Muscle layer of duodenum (tissue), 2 donors: ENCODE measurements around the gene NTRK1.

ENCODE experiments used
- H3K27ac ChIP-seq: one replicate; pipeline ENCODE4 v1.7.0; 2013; ENCODE audit warnings: mild to moderate bottlenecking, low read length
- H3K27me3 ChIP-seq: one replicate; pipeline ENCODE4 v1.7.0; 2013; ENCODE audit warnings: low read depth, mild to moderate bottlenecking, control low read depth, low read length
- H3K36me3 ChIP-seq, 2 donors: one replicate each; pipeline ENCODE4 v1.7.0; 2013; ENCODE audit warnings: low read length in 2 of 2, control low read depth in 1 of 2, mild to moderate bottlenecking in 1 of 2; ENCODE audit not compliant: insufficient read depth in 2 of 2, control insufficient read depth in 1 of 2
- H3K4me1 ChIP-seq, 2 donors: one replicate each; pipeline ENCODE4 v1.7.0; 2013; ENCODE audit warnings: low read length in 2 of 2, mild to moderate bottlenecking in 2 of 2, control low read depth in 1 of 2, moderate library complexity in 1 of 2; ENCODE audit not compliant: insufficient read depth in 2 of 2, control insufficient read depth in 1 of 2
- H3K4me3 ChIP-seq, 2 donors: one replicate each; pipeline ENCODE4 v1.7.0; 2013; ENCODE audit warnings: low read length in 2 of 2, low read depth in 1 of 2, mild to moderate bottlenecking in 1 of 2
- H3K9me3 ChIP-seq, 2 donors: one replicate each; pipeline ENCODE4 v1.7.0; 2013; ENCODE audit warnings: low read length in 2 of 2, control low read depth in 1 of 2, mild to moderate bottlenecking in 1 of 2; ENCODE audit not compliant: control insufficient read depth in 1 of 2
- donor health status: healthy.

Gene NTRK1

DNA sequence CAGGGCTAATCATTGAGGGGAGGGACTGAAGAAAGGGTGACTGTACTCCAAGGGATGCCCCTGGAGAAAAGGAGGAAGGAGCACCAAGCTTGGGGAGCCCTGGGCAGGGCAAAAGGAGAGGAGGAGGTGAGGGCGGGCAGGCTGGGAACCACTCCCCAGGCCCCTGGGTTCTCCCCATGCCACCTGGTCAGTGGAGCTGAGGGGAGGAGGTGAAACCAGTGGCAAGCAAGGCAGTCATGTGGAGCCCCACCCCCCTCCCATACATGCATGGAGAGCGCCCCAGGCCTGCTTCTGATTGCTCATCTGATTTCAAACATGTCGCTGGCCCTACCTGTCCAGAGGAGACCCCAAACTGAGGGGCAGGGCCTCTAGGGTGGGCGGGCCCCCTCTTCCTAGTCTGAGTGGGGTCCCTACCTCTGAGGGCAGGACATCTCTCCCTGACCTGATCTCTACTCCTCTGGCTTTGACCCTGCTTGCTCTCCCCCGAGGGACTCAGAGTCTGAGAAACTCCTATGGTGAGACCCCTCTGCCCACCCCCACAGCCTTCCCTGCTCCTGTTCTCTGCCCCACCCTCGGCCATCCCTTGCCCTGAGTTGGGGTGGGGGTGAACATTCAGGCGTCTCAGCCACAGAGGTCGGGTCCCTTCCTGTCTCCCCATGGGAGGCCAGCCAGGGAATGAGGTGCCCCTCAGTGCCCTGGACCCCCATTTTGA, 20.3 kb upstream of the NTRK1 start:
- Histone ChIP-seq H3K4me1 (peaks cover 0 to 7% of the 10 kb centered on the region in 2 donors), H3K27me3 (peaks cover 34% of the 10 kb centered on the region), H3K27ac (no peak overlapping the region), H3K4me3 (no peak overlapping the region), H3K36me3 (no peaks in the 10 kb centered on the region), H3K9me3 (no peaks in the 10 kb centered on the region)

DNA sequence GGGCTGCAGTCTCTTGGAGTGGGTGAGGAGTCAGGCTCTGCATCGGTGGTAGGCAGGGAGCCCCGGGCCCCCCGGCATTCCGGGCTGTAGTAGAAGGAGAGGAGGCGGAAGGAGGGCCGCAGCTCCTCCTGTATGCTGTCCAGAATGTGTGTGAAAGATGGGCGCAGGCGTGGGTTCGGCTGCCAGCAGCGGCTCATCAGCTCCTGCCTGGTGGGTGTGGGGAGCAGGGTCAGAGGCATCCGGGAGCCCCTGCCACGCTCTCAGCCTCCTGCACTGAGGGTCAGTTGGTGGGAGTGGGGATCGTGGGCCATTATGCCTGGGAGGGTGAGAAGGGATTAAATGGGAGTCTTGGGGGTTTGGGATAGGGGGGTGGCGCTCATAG, 19.8 kb upstream of the NTRK1 start:
- no peak overlapping the region for H3K4me3 ChIP-seq
- H3K36me3 ChIP-seq: no peaks in the 10 kb centered on the region
- H3K4me1 ChIP-seq: peaks cover 0 to 7% of the 10 kb centered on the region in 2 donors
- peaks cover 34% of the 10 kb centered on the region for H3K27me3 ChIP-seq
- no peaks in the 10 kb centered on the region for H3K9me3 ChIP-seq
- H3K27ac ChIP-seq: no peak overlapping the region

DNA sequence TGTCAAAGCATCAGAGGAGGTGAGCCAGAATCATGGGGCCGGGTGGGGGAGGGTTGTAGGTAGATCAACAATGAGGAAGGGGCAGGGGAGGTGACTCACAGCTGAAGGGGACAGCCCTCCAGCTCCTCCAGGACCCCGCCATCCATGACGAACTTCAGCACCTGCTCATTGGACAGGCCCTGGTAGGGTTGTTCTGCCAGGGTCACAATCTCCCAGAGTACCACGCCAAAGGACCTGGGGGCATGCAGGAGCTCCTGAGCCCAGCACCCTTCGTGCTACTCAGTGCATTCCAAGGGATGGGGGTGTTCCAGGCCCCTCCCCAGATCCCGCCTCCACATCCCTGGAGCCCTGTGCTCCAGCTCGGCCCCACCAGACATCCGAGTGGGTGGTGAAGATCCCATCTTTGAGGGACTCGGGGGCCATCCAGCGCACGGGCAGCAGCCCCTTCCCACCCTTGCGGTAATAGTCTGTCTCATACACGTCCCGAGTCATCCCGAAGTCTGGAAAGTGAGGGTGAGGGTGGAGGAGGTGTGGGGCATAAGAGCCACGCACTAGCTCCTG, 19.3 kb upstream of the NTRK1 start:
- no peak overlapping the region for H3K4me3 ChIP-seq
- no peaks in the 10 kb centered on the region for H3K36me3 ChIP-seq
- no peak overlapping the region for H3K27ac ChIP-seq
- H3K27me3 ChIP-seq: peaks cover 34% of the 10 kb centered on the region
- peaks cover 0 to 7% of the 10 kb centered on the region in 2 donors for H3K4me1 ChIP-seq
- H3K9me3 ChIP-seq: no peaks in the 10 kb centered on the region

GRCh38 chr1:156842618-156843300, 17.9 kb upstream of the NTRK1 start:
- no peak overlapping the region for H3K4me3 ChIP-seq
- H3K36me3 ChIP-seq: no peaks in the 10 kb centered on the region
- H3K27ac ChIP-seq: no peak overlapping the region
- H3K9me3 ChIP-seq: no peaks in the 10 kb centered on the region
- H3K27me3 ChIP-seq: peaks cover 41% of the 10 kb centered on the region
- H3K4me1 ChIP-seq: peaks cover 0 to 7% of the 10 kb centered on the region in 2 donors

DNA sequence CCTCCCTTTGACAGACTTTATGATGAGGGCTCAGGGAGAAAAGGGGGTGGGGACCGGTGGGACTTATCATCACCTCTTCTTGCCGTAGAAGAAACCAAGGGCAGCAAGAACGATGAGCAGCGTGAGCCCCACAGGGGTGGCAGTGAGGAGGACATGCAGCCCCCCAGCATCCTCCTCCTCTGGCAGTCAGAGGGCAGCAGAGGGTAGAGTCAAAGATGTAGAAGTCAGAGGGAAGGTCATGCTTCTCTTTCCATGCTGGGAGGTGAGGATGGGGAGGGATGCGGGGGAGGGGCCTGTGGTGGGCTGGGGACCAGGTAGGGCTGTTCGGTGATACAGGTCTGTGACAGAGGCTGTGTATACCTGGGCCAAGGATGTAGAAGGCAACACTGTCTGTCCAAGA, 16.6 kb upstream of the NTRK1 start:
- no peak overlapping the region for H3K4me3 ChIP-seq
- peaks cover 0 to 11% of the 10 kb centered on the region in 2 donors for H3K4me1 ChIP-seq
- H3K27ac ChIP-seq: no peak overlapping the region
- peaks cover 38% of the 10 kb centered on the region for H3K27me3 ChIP-seq
- no peaks in the 10 kb centered on the region for H3K36me3 ChIP-seq
- no peaks in the 10 kb centered on the region for H3K9me3 ChIP-seq

GRCh38 chr1:156844638-156845037, 16.0 kb upstream of the NTRK1 start:
- Histone ChIP-seq H3K9me3 (no peaks in the 10 kb centered on the region), H3K4me1 (peaks cover 0 to 11% of the 10 kb centered on the region in 2 donors), H3K27ac (no peak overlapping the region), H3K4me3 (no peak overlapping the region), H3K27me3 (peaks cover 38% of the 10 kb centered on the region), H3K36me3 (no peaks in the 10 kb centered on the region)

DNA sequence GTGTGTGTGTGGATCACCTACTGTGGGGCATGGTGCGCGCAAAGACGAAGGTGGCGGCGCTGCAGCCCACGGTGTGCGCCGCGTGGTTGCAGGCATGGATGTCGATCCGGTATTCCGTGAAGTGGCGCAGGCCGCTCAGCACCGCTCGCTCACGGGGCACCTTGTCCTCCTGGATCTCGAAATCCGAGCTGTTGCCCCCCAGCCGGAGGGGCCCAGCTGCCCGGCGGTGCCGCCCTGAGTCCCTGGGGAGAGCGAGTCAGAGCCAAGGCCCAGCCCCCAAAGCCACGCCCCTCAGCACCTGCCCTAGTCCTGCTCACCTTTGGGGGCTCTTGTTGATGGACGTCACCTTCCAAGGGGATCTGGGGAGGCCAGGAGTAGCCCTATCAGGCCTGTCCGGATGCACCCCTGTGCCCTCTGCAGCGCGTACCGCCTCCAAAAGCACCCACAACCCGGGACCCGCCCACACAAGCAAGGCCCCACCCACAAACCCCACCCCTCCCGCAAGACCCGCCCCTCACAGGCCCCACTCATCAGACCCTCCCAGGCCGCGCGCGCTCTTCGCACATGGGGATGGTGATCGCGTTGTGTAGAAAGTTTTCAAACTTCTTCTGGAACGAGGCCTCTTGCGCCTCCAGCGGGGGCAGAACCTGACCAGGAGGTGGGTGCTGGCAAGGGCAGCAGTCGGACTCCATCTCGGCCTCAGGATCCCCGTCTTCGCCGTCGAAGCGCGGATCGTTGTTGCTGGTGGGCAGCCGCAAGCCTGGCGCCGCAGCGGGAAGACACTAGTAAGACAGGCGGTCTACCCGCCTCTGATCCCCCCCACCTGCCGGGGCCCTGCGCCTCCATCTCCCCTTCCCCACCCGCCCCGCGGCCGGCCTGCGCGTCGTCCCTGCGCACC, 15.4 kb upstream of the NTRK1 start:
- Histone ChIP-seq H3K27ac (no peak overlapping the region), H3K27me3 (peaks cover 38% of the 10 kb centered on the region), H3K4me3 (no peak overlapping the region), H3K9me3 (no peaks in the 10 kb centered on the region), H3K36me3 (no peaks in the 10 kb centered on the region), H3K4me1 (peaks cover 0 to 11% of the 10 kb centered on the region in 2 donors)

- Histone ChIP-seq H3K4me3 (no peak overlapping the region), H3K27me3 (peaks cover 38% of the 10 kb centered on the region), H3K9me3 (no peaks in the 10 kb centered on the region), H3K27ac (no peak overlapping the region), H3K36me3 (no peaks in the 10 kb centered on the region), H3K4me1 (peaks cover 0 to 11% of the 10 kb centered on the region in 2 donors)
These were observed 14.6 kb upstream of the NTRK1 start for GRCh38 chr1:156845953-156846545.

GRCh38 chr1:156846643-156847042, 14.0 kb upstream of the NTRK1 start:
- Histone ChIP-seq H3K9me3 (no peaks in the 10 kb centered on the region), H3K4me3 (no peak overlapping the region), H3K36me3 (no peaks in the 10 kb centered on the region), H3K27me3 (peaks cover 38% of the 10 kb centered on the region), H3K4me1 (peaks cover 0 to 11% of the 10 kb centered on the region in 2 donors), H3K27ac (no peak overlapping the region)

DNA sequence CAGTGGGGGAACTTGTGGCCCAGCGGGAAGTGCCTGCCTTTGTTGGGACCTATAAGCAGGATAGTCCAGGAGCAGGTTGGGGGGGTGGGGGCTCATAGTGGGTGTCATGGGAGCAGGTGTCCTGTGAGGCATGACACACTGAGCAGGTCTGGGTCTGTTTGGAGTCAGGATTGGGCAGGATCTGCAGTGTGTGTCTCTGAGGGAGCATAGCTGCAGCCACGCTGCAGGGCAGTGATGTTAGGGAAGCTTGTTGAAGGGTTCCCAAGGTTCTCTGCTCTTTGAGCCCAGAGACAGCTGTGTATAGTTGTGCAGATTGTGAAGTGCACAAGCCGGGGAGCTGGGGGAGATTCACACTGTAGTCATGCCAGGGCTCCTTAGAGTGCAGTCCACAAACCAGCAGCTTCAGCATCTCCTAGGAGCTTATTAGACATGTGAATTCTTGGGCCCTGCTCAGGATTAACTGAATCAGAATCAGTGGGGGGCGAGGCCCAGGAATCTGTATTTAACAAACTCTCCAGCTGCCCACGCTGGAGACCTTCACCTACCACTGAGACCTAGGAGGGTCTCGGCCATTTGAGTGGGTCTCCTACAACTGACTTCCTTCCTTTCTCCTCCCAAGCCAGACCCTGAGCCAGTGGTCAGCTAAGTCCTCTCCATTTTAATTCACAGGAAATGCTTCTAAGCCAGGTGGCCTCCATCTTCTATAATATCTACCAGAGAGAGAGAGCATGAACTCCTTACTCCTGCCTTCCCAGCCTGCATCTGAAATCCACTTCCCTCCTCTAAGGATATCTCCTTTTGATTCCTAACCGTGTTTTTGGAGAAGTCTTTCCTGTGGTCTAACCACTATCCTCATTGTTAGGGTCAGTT, 12.8 kb upstream of the NTRK1 start:
- H3K4me1 ChIP-seq: peaks cover 3 to 11% of the 10 kb centered on the region in 2 donors

More for the DNA sequence above, 12.8 kb upstream of the NTRK1 start:
- H3K4me3 ChIP-seq: no peak overlapping the region
- no peaks in the 10 kb centered on the region for H3K9me3 ChIP-seq
- peaks cover 33% of the 10 kb centered on the region for H3K27me3 ChIP-seq
- no peaks in the 10 kb centered on the region for H3K36me3 ChIP-seq
- H3K27ac ChIP-seq: no peak overlapping the region
